K562 (cell line): ENCODE data around the gene VWA7. TPM values are rescaled to one million over a fixed set of nuclear protein-coding genes. Genes with fewer than 3 reads are reported as not detected.
A peak's percentile ranks its signal among the peaks of the same experiment; 100 is the strongest.

Experiments used
- CHD4 ChIP-seq: fragments of 200-600 bp; sonication (generic); IDR thresholded peaks from 3 replicates; pipeline ENCODE4 v1.6.1; 2012; ENCODE audit warnings: low read depth, mild to moderate bottlenecking, mixed read lengths, low read length, inconsistent platforms; ENCODE audit not compliant: insufficient read depth, insufficient replicate concordance, poor library complexity, severe bottlenecking
- CREB3 ChIP-seq: fragments of 450-650 bp; conservative IDR thresholded peaks from 2 replicates; pipeline ENCODE4 v1.6.1; 2016; ENCODE audit warnings: missing genetic modification characterization, low read depth, mild to moderate bottlenecking, missing compliant biosample characterization, moderate library complexity
- GTF2E2 ChIP-seq: fragments of 200-800 bp; sonication (Bioruptor generic); IDR thresholded peaks from 2 replicates; pipeline ENCODE4 v1.6.1; 2016; ENCODE audit warnings: missing genetic modification characterization, missing compliant biosample characterization
- HEY1 ChIP-seq: fragments of 250-450 bp; sonication (Bioruptor Pico); IDR thresholded peaks from 2 replicates; pipeline ENCODE4 v1.5.0; 2020; ENCODE audit warnings: mild to moderate bottlenecking, moderate library complexity, borderline replicate concordance
- HINFP ChIP-seq: fragments of 450-650 bp; conservative IDR thresholded peaks from 2 replicates; pipeline ENCODE4 v1.6.1; 2016; ENCODE audit warnings: missing genetic modification characterization, low read depth, mild to moderate bottlenecking, control low read depth, missing compliant biosample characterization
- KAT2B ChIP-seq: IDR thresholded peaks from one replicate; pipeline ENCODE4 v1.6.1; 2012; ENCODE audit warnings: low read depth, mild to moderate bottlenecking, control low read depth, inconsistent platforms, low read length, moderate library complexity
- KLF10 ChIP-seq: fragments of 250-450 bp; sonication (Bioruptor Pico); IDR thresholded peaks from 2 replicates; pipeline ENCODE4 v1.6.1; 2021; ENCODE audit warnings: matching md5 sums
- NFIX ChIP-seq: fragments of 250-450 bp; sonication (Bioruptor Pico); IDR thresholded peaks from 2 replicates; pipeline ENCODE4 v1.4.0; 2020; ENCODE audit warnings: low read depth, mild to moderate bottlenecking, moderate library complexity
- NKRF ChIP-seq: fragments of 450-650 bp; IDR thresholded peaks from 2 replicates; pipeline ENCODE4 v1.6.1; 2016; ENCODE audit warnings: borderline replicate concordance
- PHB ChIP-seq: fragments of 250-450 bp; sonication (Bioruptor Pico); IDR thresholded peaks from 2 replicates; pipeline ENCODE4 v1.5.0; 2021
- RHOXF2B ChIP-seq: fragments of 250-450 bp; sonication (Bioruptor Pico); conservative IDR thresholded peaks from 2 replicates; pipeline ENCODE4 v1.5.1; 2021
- SMARCC2 ChIP-seq: fragments of 450-650 bp; IDR thresholded peaks from 2 replicates; pipeline ENCODE4 v1.6.1; 2017; ENCODE audit warnings: antibody characterized with exemption, moderate library complexity, mild to moderate bottlenecking, low read depth
- TEAD2 ChIP-seq: fragments of 450-650 bp; IDR thresholded peaks from 2 replicates; pipeline ENCODE4 v1.6.1; 2016; ENCODE audit warnings: missing genetic modification characterization, control low read depth, missing compliant biosample characterization
- TRIM24 ChIP-seq, 2 experiments: fragments of 450-650 bp; IDR thresholded peaks; 2 replicates each; pipeline ENCODE4 v1.6.1; 2016
- U2AF2 ChIP-seq: fragments of 200-400 bp; formaldehyde crosslinking; optimal IDR thresholded peaks from 2 replicates; pipeline ENCODE3; 2017; ENCODE audit warnings: low read depth, mild to moderate bottlenecking, low read length
- ZBTB12 ChIP-seq: fragments of 250-450 bp; sonication (Bioruptor Pico); IDR thresholded peaks from 2 replicates; pipeline ENCODE4 v1.4.0; 2020
- ZC3H11A ChIP-seq: IDR thresholded peaks from 2 replicates; pipeline ENCODE4 v1.6.1; 2012; ENCODE audit warnings: low read depth, low read length, improper control_type of control experiment
- ZHX1 ChIP-seq: fragments of 150-350 bp; conservative IDR thresholded peaks from 2 replicates; pipeline ENCODE4 v1.6.1; 2014; ENCODE audit warnings: low read length
- ZNF551 ChIP-seq: fragments of 250-450 bp; sonication (Bioruptor Pico); IDR thresholded peaks from 2 replicates; pipeline ENCODE4 v1.5.0; 2021; ENCODE audit warnings: mild to moderate bottlenecking, moderate library complexity
- ZNF717 ChIP-seq: fragments of 250-450 bp; sonication (Bioruptor Pico); IDR thresholded peaks from 2 replicates; pipeline ENCODE4 v1.5.0; 2021
- ZNF780A ChIP-seq: fragments of 250-450 bp; sonication (Bioruptor Pico); IDR thresholded peaks from 2 replicates; pipeline ENCODE4 v1.5.0; 2021; ENCODE audit warnings: mild to moderate bottlenecking
- polyA plus RNA-seq, 8 experiments: library from polyadenylated mRNA; depleted of rRNA in 4 of 8; stranded (reverse) in 5 of 8; unstranded in 3 of 8; fragments of >200 nt; fragmentation: Nextera tagmentation in 2 of 8; fragmentation: Illumina TruSeq in 1 of 8; extraction: Ambion mirVana in 2 of 8; extraction: Trizol in 1 of 8; gene quantifications; 2 replicates each; pipeline versions ENCODE4 v1.2.1 to v1.2.3, GENCODE V29; 2011 to 2014; ENCODE audit warnings: inconsistent platforms in 1 of 8, missing spikeins in 1 of 8
- total RNA-seq, 7 experiments: library from RNA; depleted of rRNA in 6 of 7; stranded (reverse); fragments of >200 nt in 6 of 7; fragmentation: Illumina TruSeq in 2 of 7; extraction: Trizol in 2 of 7; gene quantifications; 2 replicates each; pipeline versions ENCODE4 v1.2.1 to v1.2.3, GENCODE V29; 2011 to 2021; ENCODE audit warnings: low replicate concordance in 1 of 7

The VWA7 gene
- total and polyA plus RNA-seq, 9 of the 15 experiments (the other 6 are each of a cell fraction or from before 2014, with no cell fraction given), result 0.18 to 2.9 (median 0.95) TPM

GRCh38 chr6:31729515-31729978 lies 47.6 kb downstream of the VWA7 start (continued):
- TF ChIP-seq CREB3 (tag) (no peak), ZC3H11A (0 out of 2 replicates have a peak, but pooled peaks have one; percentile 86), ZHX1 (no peak), RHOXF2B (CRISPR knock-in tag) (no peak), ZBTB12 (CRISPR knock-in tag) (no peak), NKRF (peak; percentile 97), ZNF551 (no peak), TEAD2 (tag) (peak; percentile 80; the same call in 1 of the 2 replicates), ZNF780A (CRISPR knock-in tag) (no peak), HINFP (tag) (0 out of 2 replicates have a peak, but pooled peaks have one; percentile 8), KLF10 (CRISPR knock-in tag) (no peak; the same call in 1 of the 2 replicates), PHB (CRISPR knock-in tag) (no peak), HEY1 (no peak), ZNF717 (CRISPR knock-in tag) (no peak), CHD4 (no peak), NFIX (no peak; the same call in 1 of the 2 replicates), TRIM24 (IDR thresholded peaks at IDR 0.05) (peak; percentile 21 to 29), SMARCC2 (no peak; the same call in 1 of the 2 replicates), KAT2B (no peak), GTF2E2 (no peak), U2AF2 (no peak)
